Limb (tissue), 2 donors: ENCODE data around the gene CCDC179.

Experiments
- DNase-seq, 2 donors: peaks; one replicate each; pipeline ENCODE4 v3.0.0-alpha.2; 2016; ENCODE audit errors: extremely low spot score in 2 of 2

The CCDC179 gene

GRCh38 chr11:22808571-22809197 is 51.6 kb downstream of the CCDC179 start:
- DNase-seq, result no peak

- no peak for DNase-seq
These were observed 52.3 kb downstream of the CCDC179 start for GRCh38 chr11:22807855-22808570.

- no peak for DNase-seq
These were observed 52.9 kb downstream of the CCDC179 start for GRCh38 chr11:22807391-22807790.

GRCh38 chr11:22802861-22803260 is 57.4 kb downstream of the CCDC179 start:
- no peak for DNase-seq

- DNase-seq, result no peak
These were observed 59.8 kb downstream of the CCDC179 start for GRCh38 chr11:22800482-22800881.

GRCh38 chr11:22798901-22799300 is 61.4 kb downstream of the CCDC179 start:
- no peak for DNase-seq

- DNase-seq, result no peak
These were observed 63.2 kb downstream of the CCDC179 start for GRCh38 chr11:22797047-22797446.
